Measurements from ENCODE around the gene TTC28.

The TTC28 gene

GRCh38 chr22:28237783-28238182, 441.9 kb downstream of the TTC28 start:
- H3K4me3 ChIP-seq (ENCODE audit: low read length): no peak overlapping the region

GRCh38 chr22:28237112-28237511, 442.5 kb downstream of the TTC28 start:
- H3K4me3 ChIP-seq (ENCODE audit: low read length): no peak overlapping the region
- peak; percentile 36 for DNase-seq (ENCODE audit: low read depth)

More at GRCh38 chr22:28237783-28238182, 441.9 kb downstream of the TTC28 start:
- H3K9ac ChIP-seq (ENCODE audit: low read length): no peak overlapping the region
- no peaks in the 10 kb centered on the region for H3K36me3 ChIP-seq (ENCODE audit: control insufficient read depth, insufficient read depth, low read length, severe bottlenecking)
- no peaks in the 10 kb centered on the region for H3K9me3 ChIP-seq (ENCODE audit: control insufficient read depth, low read length)
- no peaks in the 10 kb centered on the region for H3K27me3 ChIP-seq (replicated peaks; ENCODE audit: control insufficient read depth, insufficient read depth, low read length)
- no peak for DNase-seq (ENCODE audit: low read depth)
- H3K4me1 ChIP-seq (ENCODE audit: control insufficient read depth, insufficient read depth, low read length): no peaks in the 10 kb centered on the region

GRCh38 chr22:28232204-28232603, 447.4 kb downstream of the TTC28 start:
- Histone ChIP-seq H3K9ac (ENCODE audit: low read length) (no peak overlapping the region), H3K4me1 (ENCODE audit: control insufficient read depth, insufficient read depth, low read length) (peaks cover 31% of the 10 kb centered on the region), H3K9me3 (ENCODE audit: control insufficient read depth, low read length) (no peaks in the 10 kb centered on the region), H3K27me3 (replicated peaks; ENCODE audit: control insufficient read depth, insufficient read depth, low read length) (no peaks in the 10 kb centered on the region), H3K36me3 (ENCODE audit: control insufficient read depth, insufficient read depth, low read length, severe bottlenecking) (no peaks in the 10 kb centered on the region), H3K4me3 (ENCODE audit: low read length) (no peak overlapping the region)
- no peak for DNase-seq (ENCODE audit: low read depth)

More at GRCh38 chr22:28237112-28237511, 442.5 kb downstream of the TTC28 start:
- H3K9ac ChIP-seq (ENCODE audit: low read length): no peak overlapping the region
- H3K27me3 ChIP-seq (replicated peaks; ENCODE audit: control insufficient read depth, insufficient read depth, low read length): no peaks in the 10 kb centered on the region
- no peaks in the 10 kb centered on the region for H3K36me3 ChIP-seq (ENCODE audit: control insufficient read depth, insufficient read depth, low read length, severe bottlenecking)
- H3K9me3 ChIP-seq (ENCODE audit: control insufficient read depth, low read length): no peaks in the 10 kb centered on the region
- no peaks in the 10 kb centered on the region for H3K4me1 ChIP-seq (ENCODE audit: control insufficient read depth, insufficient read depth, low read length)

- Histone ChIP-seq H3K9me3 (ENCODE audit: control insufficient read depth, low read length) (no peaks in the 10 kb centered on the region), H3K36me3 (ENCODE audit: control insufficient read depth, insufficient read depth, low read length, severe bottlenecking) (no peaks in the 10 kb centered on the region), H3K9ac (ENCODE audit: low read length) (no peak overlapping the region), H3K4me3 (ENCODE audit: low read length) (no peak overlapping the region), H3K4me1 (ENCODE audit: control insufficient read depth, insufficient read depth, low read length) (peaks cover 31% of the 10 kb centered on the region), H3K27me3 (replicated peaks; ENCODE audit: control insufficient read depth, insufficient read depth, low read length) (no peaks in the 10 kb centered on the region)
- peak; percentile 60 for DNase-seq (ENCODE audit: low read depth)
These were observed 448.2 kb downstream of the TTC28 start for GRCh38 chr22:28231441-28231840.

- peak overlapping the region; percentile 22 for H3K4me3 ChIP-seq (ENCODE audit: low read length)
- no peaks in the 10 kb centered on the region for H3K36me3 ChIP-seq (ENCODE audit: control insufficient read depth, insufficient read depth, low read length, severe bottlenecking)
- H3K4me1 ChIP-seq (ENCODE audit: control insufficient read depth, insufficient read depth, low read length): peaks cover 31% of the 10 kb centered on the region
- peak overlapping the region; percentile 12 for H3K9ac ChIP-seq (ENCODE audit: low read length)
- no peaks in the 10 kb centered on the region for H3K27me3 ChIP-seq (replicated peaks; ENCODE audit: control insufficient read depth, insufficient read depth, low read length)
- H3K9me3 ChIP-seq (ENCODE audit: control insufficient read depth, low read length): no peaks in the 10 kb centered on the region
- DNase-seq (ENCODE audit: low read depth): peak; percentile 4
These were observed 449.0 kb downstream of the TTC28 start for GRCh38 chr22:28230671-28231070.

GRCh38 chr22:28229566-28230485, 449.8 kb downstream of the TTC28 start:
- Histone ChIP-seq H3K27me3 (replicated peaks; ENCODE audit: control insufficient read depth, insufficient read depth, low read length) (no peaks in the 10 kb centered on the region), H3K4me1 (ENCODE audit: control insufficient read depth, insufficient read depth, low read length) (peaks cover 31% of the 10 kb centered on the region), H3K9ac (ENCODE audit: low read length) (peak overlapping the region; percentile 20), H3K9me3 (ENCODE audit: control insufficient read depth, low read length) (no peaks in the 10 kb centered on the region), H3K36me3 (ENCODE audit: control insufficient read depth, insufficient read depth, low read length, severe bottlenecking) (no peaks in the 10 kb centered on the region), H3K4me3 (ENCODE audit: low read length) (peak overlapping the region; percentile 42)
- DNase-seq (ENCODE audit: low read depth): peak; percentile 61

GRCh38 chr22:28223826-28224225, 455.8 kb downstream of the TTC28 start:
- Histone ChIP-seq H3K27me3 (replicated peaks; ENCODE audit: control insufficient read depth, insufficient read depth, low read length) (no peaks in the 10 kb centered on the region), H3K9me3 (ENCODE audit: control insufficient read depth, low read length) (no peaks in the 10 kb centered on the region), H3K36me3 (ENCODE audit: control insufficient read depth, insufficient read depth, low read length, severe bottlenecking) (no peaks in the 10 kb centered on the region), H3K4me3 (ENCODE audit: low read length) (no peak overlapping the region), H3K9ac (ENCODE audit: low read length) (no peak overlapping the region), H3K4me1 (ENCODE audit: control insufficient read depth, insufficient read depth, low read length) (no peaks in the 10 kb centered on the region)
- DNase-seq (ENCODE audit: low read depth): no peak

- no peaks in the 10 kb centered on the region for H3K4me1 ChIP-seq (ENCODE audit: control insufficient read depth, insufficient read depth, low read length)
- H3K4me3 ChIP-seq (ENCODE audit: low read length): no peak overlapping the region
- no peaks in the 10 kb centered on the region for H3K36me3 ChIP-seq (ENCODE audit: control insufficient read depth, insufficient read depth, low read length, severe bottlenecking)
- DNase-seq (ENCODE audit: low read depth): peak; percentile 47
- H3K9ac ChIP-seq (ENCODE audit: low read length): no peak overlapping the region
- H3K27me3 ChIP-seq (replicated peaks; ENCODE audit: control insufficient read depth, insufficient read depth, low read length): no peaks in the 10 kb centered on the region
- no peaks in the 10 kb centered on the region for H3K9me3 ChIP-seq (ENCODE audit: control insufficient read depth, low read length)
These were observed 456.5 kb downstream of the TTC28 start for GRCh38 chr22:28222976-28223745.

GRCh38 chr22:28222571-28222970, 457.1 kb downstream of the TTC28 start:
- Histone ChIP-seq H3K9ac (ENCODE audit: low read length) (no peak overlapping the region), H3K4me1 (ENCODE audit: control insufficient read depth, insufficient read depth, low read length) (no peaks in the 10 kb centered on the region), H3K9me3 (ENCODE audit: control insufficient read depth, low read length) (no peaks in the 10 kb centered on the region), H3K4me3 (ENCODE audit: low read length) (no peak overlapping the region), H3K27me3 (replicated peaks; ENCODE audit: control insufficient read depth, insufficient read depth, low read length) (no peaks in the 10 kb centered on the region), H3K36me3 (ENCODE audit: control insufficient read depth, insufficient read depth, low read length, severe bottlenecking) (no peaks in the 10 kb centered on the region)
- no peak for DNase-seq (ENCODE audit: low read depth)

GRCh38 chr22:28222052-28222451, 457.6 kb downstream of the TTC28 start:
- Histone ChIP-seq H3K4me1 (ENCODE audit: control insufficient read depth, insufficient read depth, low read length) (no peaks in the 10 kb centered on the region), H3K9ac (ENCODE audit: low read length) (no peak overlapping the region), H3K36me3 (ENCODE audit: control insufficient read depth, insufficient read depth, low read length, severe bottlenecking) (no peaks in the 10 kb centered on the region), H3K27me3 (replicated peaks; ENCODE audit: control insufficient read depth, insufficient read depth, low read length) (no peaks in the 10 kb centered on the region), H3K4me3 (ENCODE audit: low read length) (no peak overlapping the region), H3K9me3 (ENCODE audit: control insufficient read depth, low read length) (no peaks in the 10 kb centered on the region)
- DNase-seq (ENCODE audit: low read depth): no peak

- no peak for DNase-seq (ENCODE audit: low read depth)
- Histone ChIP-seq H3K4me1 (ENCODE audit: control insufficient read depth, insufficient read depth, low read length) (no peaks in the 10 kb centered on the region), H3K4me3 (ENCODE audit: low read length) (no peak overlapping the region), H3K9ac (ENCODE audit: low read length) (no peak overlapping the region), H3K27me3 (replicated peaks; ENCODE audit: control insufficient read depth, insufficient read depth, low read length) (no peaks in the 10 kb centered on the region), H3K36me3 (ENCODE audit: control insufficient read depth, insufficient read depth, low read length, severe bottlenecking) (no peaks in the 10 kb centered on the region), H3K9me3 (ENCODE audit: control insufficient read depth, low read length) (no peaks in the 10 kb centered on the region)
These were observed 458.8 kb downstream of the TTC28 start for GRCh38 chr22:28220626-28221363.
